CD4-positive, alpha-beta T cell treated with Interferon gamma for 1 hour (primary cell): ENCODE data around the gene SNHG17.
A peak's percentile ranks its signal among the peaks of the same experiment; 100 is the strongest.
"Not testable (repeated sequence)": the region's sequence is repeated elsewhere in the genome, so short reads cannot be mapped to it uniquely, and the experiment has no call there.

Source experiments
- DNase-seq: peaks from one replicate; pipeline ENCODE4 v3.0.0-alpha.2; 2020

The SNHG17 gene

DNA sequence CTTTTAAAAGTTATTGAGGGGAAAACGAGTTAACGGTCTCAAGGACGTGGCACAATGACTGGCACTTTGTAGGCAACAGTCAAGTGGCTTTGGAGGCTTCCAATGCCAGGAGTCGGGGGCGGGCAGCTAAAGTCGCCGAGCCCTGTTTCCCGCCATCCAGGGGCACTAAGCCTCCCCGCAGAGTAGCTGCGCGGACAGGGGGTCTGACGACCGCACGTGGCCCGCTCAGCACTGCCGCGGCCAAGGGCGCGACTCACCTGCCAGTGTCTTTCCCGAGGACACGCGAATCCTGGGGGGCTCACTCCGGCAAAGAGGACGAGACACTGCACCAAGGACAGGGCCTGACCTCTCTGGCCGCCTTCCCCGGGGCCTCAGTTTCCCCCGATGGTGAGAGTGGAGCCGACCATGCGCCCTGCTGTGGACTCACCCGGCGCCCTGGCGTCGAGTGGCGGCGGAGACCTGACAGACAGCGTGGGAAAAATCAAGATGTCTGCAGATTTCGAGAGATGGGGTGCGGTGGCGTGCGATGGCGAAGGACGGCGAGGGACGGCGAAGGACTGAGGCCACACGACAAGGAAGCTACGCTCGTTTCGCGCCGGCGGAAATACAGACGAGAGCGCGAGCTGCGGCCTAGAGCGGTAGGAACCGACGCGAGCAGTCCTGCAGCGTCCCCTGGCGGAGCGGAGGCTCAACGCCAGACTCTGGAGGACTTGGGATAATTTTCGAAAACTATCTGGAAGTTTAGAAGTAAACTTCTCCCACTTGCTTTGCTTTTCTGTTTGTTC is at the start of gene SNHG17:
Gene SNHG17, minus strand, starts transcription at position 559 of the 785 bp plus-strand sequence.
- DNase-seq: peak; percentile 88

GRCh38 chr20:38479596-38479995 is 44.5 kb upstream of the SNHG17 start:
- no peak for DNase-seq

GRCh38 chr20:38477747-38478146 is 42.6 kb upstream of the SNHG17 start:
- DNase-seq: no peak

GRCh38 chr20:38473367-38473795 is 38.3 kb upstream of the SNHG17 start:
- DNase-seq: no peak

GRCh38 chr20:38472513-38473366 is 37.6 kb upstream of the SNHG17 start, which contains the start of gene RALGAPB:
RALGAPB (plus strand) TSS chr20:38472843; CDS start chr20:38488433, 15,590 bp downstream.
- DNase-seq: peak; percentile 98

DNA sequence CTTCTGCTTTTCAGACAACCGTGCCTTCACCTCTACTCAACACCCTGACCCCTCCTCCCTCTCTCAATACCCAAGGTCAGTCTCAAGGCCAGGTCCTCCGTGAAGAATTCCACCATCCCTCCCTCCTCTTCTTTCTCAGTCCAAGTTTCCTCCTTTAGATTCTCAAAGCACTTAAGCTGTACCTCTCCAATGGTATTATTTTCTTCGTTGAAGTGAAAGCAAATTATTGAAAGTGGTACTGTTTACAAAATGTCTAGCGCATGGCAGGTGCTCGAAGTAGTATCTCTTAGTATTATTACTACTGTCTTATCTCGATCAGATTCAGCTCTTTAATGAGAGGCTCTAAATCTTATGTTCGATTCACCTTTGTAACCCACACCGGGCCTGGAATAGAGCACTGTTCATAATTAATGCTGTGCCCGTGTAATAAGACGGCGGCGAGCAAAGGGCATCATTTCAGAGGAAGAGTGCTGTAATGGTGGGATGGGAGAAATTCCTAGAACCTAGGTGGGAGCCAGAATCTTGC is 36.9 kb upstream of the SNHG17 start:
- no peak for DNase-seq

- no peak for DNase-seq
Measured at GRCh38 chr20:38471245-38471644, 36.1 kb upstream of the SNHG17 start.

GRCh38 chr20:38466983-38467382 is 31.9 kb upstream of the SNHG17 start:
- no peak for DNase-seq

DNA sequence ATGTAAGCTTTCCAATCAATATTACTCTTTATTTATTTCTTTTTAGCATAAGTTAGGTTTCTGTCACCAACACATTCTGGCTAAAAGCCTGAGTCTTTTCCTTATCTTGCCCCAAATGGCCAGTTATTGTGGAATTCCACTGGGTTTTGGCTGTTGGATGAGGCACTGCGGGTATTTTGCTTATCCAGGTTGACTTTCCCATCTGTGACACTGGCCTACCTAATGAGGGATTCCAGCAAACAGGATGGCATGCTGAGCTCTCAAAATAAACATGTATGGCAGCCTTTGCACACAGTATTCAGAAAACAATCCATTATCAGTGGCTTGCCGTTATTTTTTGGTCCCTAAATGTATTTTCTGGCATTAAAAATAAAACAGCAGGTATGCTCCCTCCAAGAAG is 31.0 kb upstream of the SNHG17 start:
- DNase-seq: no peak

DNA sequence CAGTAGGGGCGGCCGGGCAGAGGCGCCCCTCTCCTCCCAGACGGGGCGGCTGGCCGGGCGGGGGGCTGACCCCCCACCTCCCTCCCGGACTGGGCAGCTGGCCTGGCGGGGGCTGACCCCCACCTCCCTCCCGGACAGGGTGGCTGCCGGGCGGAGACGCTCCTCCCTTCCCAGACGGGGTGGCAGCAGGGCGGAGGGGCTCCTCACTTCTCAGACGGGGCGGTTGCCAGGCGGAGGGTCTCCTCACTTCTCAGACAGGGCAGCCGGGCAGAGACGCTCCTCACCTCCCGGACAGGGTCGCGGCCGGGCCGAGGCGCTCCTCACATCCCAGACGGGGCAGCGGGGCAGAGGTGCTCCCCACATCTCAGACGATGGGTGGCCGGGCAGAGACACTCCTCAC is 26.4 kb upstream of the SNHG17 start:
- DNase-seq: not testable (repeated sequence)

DNA sequence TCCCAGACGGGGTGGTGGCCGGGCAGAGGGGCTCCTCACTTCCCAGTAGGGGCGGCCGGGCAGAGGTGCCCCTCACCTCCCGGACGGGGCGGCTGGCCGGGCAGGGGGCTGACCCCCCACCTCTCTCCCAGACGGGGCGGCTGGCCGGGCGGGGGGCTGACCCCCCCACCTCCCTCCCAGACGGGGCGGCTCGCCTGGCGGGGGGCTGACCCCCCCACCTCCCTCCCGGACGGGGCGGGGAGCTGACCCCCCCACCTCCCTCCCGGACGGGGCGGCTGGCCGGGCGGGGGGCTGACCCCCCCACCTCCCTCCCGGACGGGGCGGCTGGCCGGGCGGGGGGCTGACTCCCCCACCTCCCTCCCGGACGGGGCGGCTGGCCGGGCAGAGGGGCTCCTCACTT is 26.0 kb upstream of the SNHG17 start:
- not testable (repeated sequence) for DNase-seq

DNA sequence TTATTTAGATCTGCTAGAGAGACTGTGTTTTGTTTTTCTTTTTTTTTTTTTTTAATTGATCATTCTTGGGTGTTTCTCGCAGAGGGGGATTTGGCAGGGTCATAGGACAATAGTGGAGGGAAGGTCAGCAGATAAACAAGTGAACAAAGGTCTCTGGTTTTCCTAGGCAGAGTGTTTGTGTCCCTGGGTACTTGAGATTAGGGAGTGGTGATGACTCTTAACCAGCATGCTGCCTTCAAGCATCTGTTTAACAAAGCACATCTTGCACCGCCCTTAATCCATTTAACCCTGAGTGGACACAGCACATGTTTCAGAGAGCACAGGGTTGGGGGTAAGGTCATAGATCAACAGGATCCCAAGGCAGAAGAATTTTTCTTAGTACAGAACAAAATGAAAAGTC is 25.5 kb upstream of the SNHG17 start:
- DNase-seq: not testable (repeated sequence)

DNA sequence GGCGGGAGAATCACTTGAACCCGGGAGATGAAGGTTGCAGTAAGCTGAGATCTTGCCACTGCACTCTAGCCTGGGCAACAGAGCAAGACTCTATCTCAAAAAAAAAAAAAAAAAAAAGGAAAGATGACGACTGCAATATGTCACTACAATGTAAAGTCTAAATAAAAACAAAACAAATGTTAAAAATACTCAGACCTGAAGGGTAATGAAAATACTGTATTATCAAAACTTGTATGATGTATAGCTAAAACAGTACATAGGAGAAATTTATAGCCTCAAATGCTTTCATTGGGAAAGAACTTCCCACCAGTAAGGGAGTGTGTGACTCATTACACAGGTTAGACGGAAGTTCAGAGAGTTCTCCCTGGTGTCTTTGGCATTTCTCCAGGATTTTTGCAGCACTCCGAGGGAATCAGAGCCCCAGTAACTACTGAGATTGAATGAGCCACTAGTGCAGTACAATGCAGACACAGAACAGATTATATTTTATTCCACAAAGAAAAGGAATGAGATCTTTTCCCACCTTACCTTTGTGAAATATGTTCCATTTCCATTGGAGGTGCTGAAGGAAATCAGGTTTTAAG is 25.0 kb upstream of the SNHG17 start:
- no peak for DNase-seq

DNA sequence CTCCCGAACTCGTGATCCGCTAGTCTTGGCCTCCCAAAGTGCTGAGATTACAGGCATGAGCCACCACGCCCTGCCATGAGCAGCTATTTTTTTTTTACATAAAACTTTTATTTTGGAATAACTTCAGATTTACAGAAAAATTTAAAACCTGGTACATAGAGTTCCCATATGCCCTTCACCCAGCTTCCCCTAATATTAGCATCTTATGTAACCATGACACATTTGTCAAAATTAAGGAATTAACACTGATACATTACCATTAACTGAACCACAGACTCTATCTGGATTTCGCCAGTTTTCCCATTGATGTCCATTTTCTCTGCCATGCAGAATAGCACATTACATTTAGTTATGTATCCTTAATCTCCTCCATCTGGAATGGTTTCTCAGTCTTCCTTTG is 23.2 kb upstream of the SNHG17 start:
- DNase-seq: no peak

- DNase-seq: no peak
Measured at GRCh38 chr20:38454556-38455473, 19.7 kb upstream of the SNHG17 start.

DNA sequence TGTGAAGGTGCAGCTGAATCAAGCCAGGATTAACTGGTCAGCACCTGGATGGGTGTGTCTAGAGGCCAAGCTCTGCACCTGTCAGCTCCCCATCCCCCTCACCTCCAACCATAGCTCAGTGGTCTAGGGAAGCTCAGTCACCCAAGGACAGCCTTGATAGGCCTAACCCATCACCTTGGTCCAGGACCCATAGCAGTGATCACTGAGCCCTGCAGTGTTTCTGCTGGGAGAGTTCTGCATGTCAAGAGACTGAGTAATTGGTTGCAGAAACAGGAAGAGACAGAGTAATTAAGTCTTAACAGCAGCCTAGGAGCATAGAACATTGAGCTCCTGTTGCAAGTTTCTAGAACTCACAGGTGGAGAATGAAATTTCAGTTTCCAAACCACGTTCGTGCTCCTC is 18.8 kb upstream of the SNHG17 start:
- DNase-seq: no peak

- DNase-seq: no peak
Measured at GRCh38 chr20:38452880-38453624, 17.9 kb upstream of the SNHG17 start.

DNA sequence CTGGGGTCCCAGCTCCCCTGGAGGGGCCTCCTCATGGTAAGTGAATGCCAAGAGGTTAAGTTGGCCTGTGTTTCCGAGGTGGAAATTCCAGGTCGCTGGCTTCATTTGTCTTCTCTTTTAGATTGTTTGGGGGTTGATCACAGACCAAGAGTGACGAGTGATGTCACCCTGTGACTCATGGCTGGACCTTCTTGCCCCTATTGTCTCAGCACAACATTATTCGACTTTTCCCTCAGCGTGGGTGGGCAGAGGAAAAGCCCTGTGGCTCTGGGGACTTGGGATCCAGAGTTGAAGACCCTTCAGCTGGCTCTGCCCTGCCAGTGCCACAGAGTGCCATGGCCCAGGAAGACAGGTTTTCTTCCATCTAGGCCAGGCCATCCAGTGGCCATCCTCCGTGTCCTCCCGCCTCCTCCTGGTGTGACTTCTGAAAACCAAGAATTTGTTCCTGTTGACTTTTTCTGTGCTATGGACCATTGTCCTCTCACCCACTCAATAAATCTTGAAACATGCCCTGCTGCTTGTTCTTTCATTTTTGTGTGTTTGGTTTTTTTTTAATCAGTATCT is 15.4 kb upstream of the SNHG17 start:
- DNase-seq: no peak

GRCh38 chr20:38449046-38449445 is 13.9 kb upstream of the SNHG17 start:
- DNase-seq: no peak

DNA sequence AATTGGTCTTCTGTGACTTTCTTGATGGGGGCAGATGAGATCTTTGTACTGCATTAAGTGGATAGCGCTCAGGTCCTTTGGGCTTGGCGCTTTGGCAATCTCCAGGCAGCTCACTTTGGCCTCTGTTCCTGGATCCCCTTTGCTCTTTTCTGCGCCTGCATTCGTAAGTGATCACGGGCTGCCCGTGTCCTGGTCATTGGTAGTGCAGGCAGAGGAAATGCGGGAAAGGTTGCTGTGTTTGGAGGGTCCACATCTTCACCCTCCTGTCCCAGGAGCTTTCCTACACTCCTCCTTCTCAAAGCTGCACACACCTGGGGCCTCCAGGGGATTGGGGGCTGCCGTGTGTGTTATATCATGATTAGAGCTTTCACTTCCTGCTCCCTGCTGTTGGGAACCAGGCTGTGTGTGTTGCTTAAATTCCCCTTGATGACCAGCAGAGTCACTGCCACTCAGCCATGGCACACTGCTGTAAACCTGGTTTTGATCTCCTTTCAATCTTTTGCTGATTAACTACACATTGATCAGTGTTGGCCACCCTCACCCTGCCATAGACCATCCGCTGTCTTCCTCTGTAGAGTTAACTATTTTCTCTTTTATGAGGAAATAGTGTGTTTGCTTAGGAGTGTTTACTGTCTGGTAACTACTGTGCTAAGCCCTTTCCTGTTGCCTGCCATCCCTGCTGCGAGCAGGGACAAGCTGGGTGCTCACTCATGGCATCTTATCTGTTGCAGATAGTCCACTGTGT is 13.0 kb upstream of the SNHG17 start:
- DNase-seq: no peak
